ENCODE measurements around the gene KRTAP10-3.

KRTAP10-3 gene

GRCh38 chr21:44521301-44521927 lies 37.2 kb downstream of the KRTAP10-3 start:
- Histone ChIP-seq H3K4me3 (ENCODE audit: low read depth, low read length) (no peak overlapping the region), H3K27me3 (ENCODE audit: insufficient read depth, low read length) (no peaks in the 10 kb centered on the region), H3K36me3 (ENCODE audit: insufficient read depth, low read length) (no peaks in the 10 kb centered on the region), H3K79me2 (ENCODE audit: control insufficient read depth, insufficient read depth, low read length, unreplicated experiment) (no peaks in the 10 kb centered on the region), H2AFZ (ENCODE audit: low read length, unreplicated experiment) (no peak overlapping the region), H3K4me1 (ENCODE audit: control insufficient read depth, insufficient read depth, low read length, unreplicated experiment) (no peaks in the 10 kb centered on the region), H3K27ac (ENCODE audit: low read depth, low read length) (no peak overlapping the region)

- H3K79me2 ChIP-seq (ENCODE audit: control insufficient read depth, insufficient read depth, low read length, unreplicated experiment), result no peaks in the 10 kb centered on the region
- H3K27ac ChIP-seq (ENCODE audit: low read depth, low read length), result no peak overlapping the region
- no peak overlapping the region for H3K4me3 ChIP-seq (ENCODE audit: low read depth, low read length)
- no peaks in the 10 kb centered on the region for H3K27me3 ChIP-seq (ENCODE audit: insufficient read depth, low read length)
- no peak overlapping the region for H2AFZ ChIP-seq (ENCODE audit: low read length, unreplicated experiment)
- no peaks in the 10 kb centered on the region for H3K4me1 ChIP-seq (ENCODE audit: control insufficient read depth, insufficient read depth, low read length, unreplicated experiment)
- H3K36me3 ChIP-seq (ENCODE audit: insufficient read depth, low read length), result no peaks in the 10 kb centered on the region
Measured at GRCh38 chr21:44520326-44521300, 38.0 kb downstream of the KRTAP10-3 start.

GRCh38 chr21:44519346-44520325 lies 39.0 kb downstream of the KRTAP10-3 start:
- Histone ChIP-seq H3K79me2 (ENCODE audit: control insufficient read depth, insufficient read depth, low read length, unreplicated experiment) (no peaks in the 10 kb centered on the region), H3K36me3 (ENCODE audit: insufficient read depth, low read length) (no peaks in the 10 kb centered on the region), H3K27ac (ENCODE audit: low read depth, low read length) (no peak overlapping the region), H3K4me1 (ENCODE audit: control insufficient read depth, insufficient read depth, low read length, unreplicated experiment) (no peaks in the 10 kb centered on the region), H3K27me3 (ENCODE audit: insufficient read depth, low read length) (no peaks in the 10 kb centered on the region), H2AFZ (ENCODE audit: low read length, unreplicated experiment) (no peak overlapping the region), H3K4me3 (ENCODE audit: low read depth, low read length) (no peak overlapping the region)

GRCh38 chr21:44518686-44519085 lies 39.9 kb downstream of the KRTAP10-3 start:
- no peak overlapping the region for H3K4me3 ChIP-seq (ENCODE audit: low read depth, low read length)
- no peak overlapping the region for H2AFZ ChIP-seq (ENCODE audit: low read length, unreplicated experiment)
- no peaks in the 10 kb centered on the region for H3K79me2 ChIP-seq (ENCODE audit: control insufficient read depth, insufficient read depth, low read length, unreplicated experiment)
- H3K27me3 ChIP-seq (ENCODE audit: insufficient read depth, low read length), result no peaks in the 10 kb centered on the region
- H3K27ac ChIP-seq (ENCODE audit: low read depth, low read length), result no peak overlapping the region
- H3K36me3 ChIP-seq (ENCODE audit: insufficient read depth, low read length), result no peaks in the 10 kb centered on the region
- no peaks in the 10 kb centered on the region for H3K4me1 ChIP-seq (ENCODE audit: control insufficient read depth, insufficient read depth, low read length, unreplicated experiment)

- no peak overlapping the region for H3K4me3 ChIP-seq (ENCODE audit: low read depth, low read length)
- H2AFZ ChIP-seq (ENCODE audit: low read length, unreplicated experiment), result no peak overlapping the region
- no peaks in the 10 kb centered on the region for H3K79me2 ChIP-seq (ENCODE audit: control insufficient read depth, insufficient read depth, low read length, unreplicated experiment)
- H3K36me3 ChIP-seq (ENCODE audit: insufficient read depth, low read length), result no peaks in the 10 kb centered on the region
- H3K27me3 ChIP-seq (ENCODE audit: insufficient read depth, low read length), result no peaks in the 10 kb centered on the region
- H3K4me1 ChIP-seq (ENCODE audit: control insufficient read depth, insufficient read depth, low read length, unreplicated experiment), result no peaks in the 10 kb centered on the region
- no peak overlapping the region for H3K27ac ChIP-seq (ENCODE audit: low read depth, low read length)
Measured at GRCh38 chr21:44517175-44517899, 41.3 kb downstream of the KRTAP10-3 start.

- H3K27ac ChIP-seq (ENCODE audit: low read depth, low read length), result no peak overlapping the region
- H3K4me3 ChIP-seq (ENCODE audit: low read depth, low read length), result no peak overlapping the region
Measured at GRCh38 chr21:44516828-44517174, 41.8 kb downstream of the KRTAP10-3 start.

GRCh38 chr21:44516342-44516741 lies 42.3 kb downstream of the KRTAP10-3 start:
- no peaks in the 10 kb centered on the region for H3K36me3 ChIP-seq (ENCODE audit: insufficient read depth, low read length)

More at GRCh38 chr21:44516828-44517174, 41.8 kb downstream of the KRTAP10-3 start:
- H3K27me3 ChIP-seq (ENCODE audit: insufficient read depth, low read length), result no peaks in the 10 kb centered on the region
- H3K4me1 ChIP-seq (ENCODE audit: control insufficient read depth, insufficient read depth, low read length, unreplicated experiment), result no peaks in the 10 kb centered on the region
- no peaks in the 10 kb centered on the region for H3K79me2 ChIP-seq (ENCODE audit: control insufficient read depth, insufficient read depth, low read length, unreplicated experiment)
- H3K36me3 ChIP-seq (ENCODE audit: insufficient read depth, low read length), result no peaks in the 10 kb centered on the region
- H2AFZ ChIP-seq (ENCODE audit: low read length, unreplicated experiment), result no peak overlapping the region

GRCh38 chr21:44515359-44516165 lies 43.0 kb downstream of the KRTAP10-3 start:
- Histone ChIP-seq H3K4me3 (ENCODE audit: low read depth, low read length) (no peak overlapping the region), H3K4me1 (ENCODE audit: control insufficient read depth, insufficient read depth, low read length, unreplicated experiment) (no peaks in the 10 kb centered on the region), H3K27ac (ENCODE audit: low read depth, low read length) (no peak overlapping the region), H3K27me3 (ENCODE audit: insufficient read depth, low read length) (0 out of 2 replicates have a peak, but pooled peaks cover 5% of the 10 kb centered on the region), H3K36me3 (ENCODE audit: insufficient read depth, low read length) (no peaks in the 10 kb centered on the region), H2AFZ (ENCODE audit: low read length, unreplicated experiment) (no peak overlapping the region), H3K79me2 (ENCODE audit: control insufficient read depth, insufficient read depth, low read length, unreplicated experiment) (no peaks in the 10 kb centered on the region)

More at GRCh38 chr21:44516342-44516741, 42.3 kb downstream of the KRTAP10-3 start:
- Histone ChIP-seq H3K79me2 (ENCODE audit: control insufficient read depth, insufficient read depth, low read length, unreplicated experiment) (no peaks in the 10 kb centered on the region), H2AFZ (ENCODE audit: low read length, unreplicated experiment) (no peak overlapping the region), H3K4me1 (ENCODE audit: control insufficient read depth, insufficient read depth, low read length, unreplicated experiment) (no peaks in the 10 kb centered on the region), H3K27me3 (ENCODE audit: insufficient read depth, low read length) (0 out of 2 replicates have a peak, but pooled peaks cover 3% of the 10 kb centered on the region), H3K27ac (ENCODE audit: low read depth, low read length) (no peak overlapping the region), H3K4me3 (ENCODE audit: low read depth, low read length) (no peak overlapping the region)

GRCh38 chr21:44514746-44515358 lies 43.7 kb downstream of the KRTAP10-3 start:
- H3K27me3 ChIP-seq (ENCODE audit: insufficient read depth, low read length), result 0 out of 2 replicates have a peak, but pooled peaks cover 5% of the 10 kb centered on the region
- no peak overlapping the region for H3K4me3 ChIP-seq (ENCODE audit: low read depth, low read length)
- H3K27ac ChIP-seq (ENCODE audit: low read depth, low read length), result no peak overlapping the region
- no peak overlapping the region for H2AFZ ChIP-seq (ENCODE audit: low read length, unreplicated experiment)
- H3K36me3 ChIP-seq (ENCODE audit: insufficient read depth, low read length), result no peaks in the 10 kb centered on the region
- H3K4me1 ChIP-seq (ENCODE audit: control insufficient read depth, insufficient read depth, low read length, unreplicated experiment), result no peaks in the 10 kb centered on the region
- no peaks in the 10 kb centered on the region for H3K79me2 ChIP-seq (ENCODE audit: control insufficient read depth, insufficient read depth, low read length, unreplicated experiment)
